Measurements from ENCODE around the gene ADTRP.

ADTRP gene

GRCh38 chr6:11718031-11718430 is 60.6 kb downstream of the ADTRP start:
- H3K4me3 ChIP-seq (ENCODE audit: low read length): no peak overlapping the region
- TF ChIP-seq, protein P1, sequence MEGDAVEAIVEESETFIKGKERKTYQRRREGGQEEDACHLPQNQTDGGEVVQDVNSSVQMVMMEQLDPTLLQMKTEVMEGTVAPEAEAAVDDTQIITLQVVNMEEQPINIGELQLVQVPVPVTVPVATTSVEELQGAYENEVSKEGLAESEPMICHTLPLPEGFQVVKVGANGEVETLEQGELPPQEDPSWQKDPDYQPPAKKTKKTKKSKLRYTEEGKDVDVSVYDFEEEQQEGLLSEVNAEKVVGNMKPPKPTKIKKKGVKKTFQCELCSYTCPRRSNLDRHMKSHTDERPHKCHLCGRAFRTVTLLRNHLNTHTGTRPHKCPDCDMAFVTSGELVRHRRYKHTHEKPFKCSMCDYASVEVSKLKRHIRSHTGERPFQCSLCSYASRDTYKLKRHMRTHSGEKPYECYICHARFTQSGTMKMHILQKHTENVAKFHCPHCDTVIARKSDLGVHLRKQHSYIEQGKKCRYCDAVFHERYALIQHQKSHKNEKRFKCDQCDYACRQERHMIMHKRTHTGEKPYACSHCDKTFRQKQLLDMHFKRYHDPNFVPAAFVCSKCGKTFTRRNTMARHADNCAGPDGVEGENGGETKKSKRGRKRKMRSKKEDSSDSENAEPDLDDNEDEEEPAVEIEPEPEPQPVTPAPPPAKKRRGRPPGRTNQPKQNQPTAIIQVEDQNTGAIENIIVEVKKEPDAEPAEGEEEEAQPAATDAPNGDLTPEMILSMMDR (conservative IDR thresholded peaks at IDR 0.05; ENCODE audit: low read length): no peak
- DNase-seq (ENCODE audit: low read depth): no peak

DNA sequence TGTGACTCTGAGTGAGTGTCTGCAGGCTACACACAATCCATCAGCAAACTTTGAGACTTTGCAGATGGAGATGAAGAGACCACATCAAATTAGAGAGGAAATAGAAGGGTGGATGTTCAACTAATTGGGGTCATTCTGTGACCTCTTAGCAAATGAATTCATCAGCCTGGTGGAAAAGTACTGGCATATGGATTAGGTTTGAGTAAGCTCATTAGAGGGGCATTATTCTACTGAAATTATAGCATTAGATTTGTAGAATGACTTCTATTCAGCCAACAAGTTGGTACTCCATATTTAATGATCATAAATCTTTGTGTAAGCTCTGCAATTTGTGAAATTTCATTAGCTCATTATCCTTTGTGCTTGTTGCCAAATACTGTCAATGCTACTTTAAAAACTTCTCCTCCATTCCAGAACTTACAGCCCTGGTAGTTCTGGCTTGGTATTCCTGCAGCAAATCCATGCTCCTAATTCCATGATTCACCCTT is 63.8 kb downstream of the ADTRP start:
- no peak for DNase-seq (ENCODE audit: low read depth)
- TF ChIP-seq, protein P1 (conservative IDR thresholded peaks at IDR 0.05; ENCODE audit: low read length): no peak
- H3K4me3 ChIP-seq (ENCODE audit: low read length): no peak overlapping the region

DNA sequence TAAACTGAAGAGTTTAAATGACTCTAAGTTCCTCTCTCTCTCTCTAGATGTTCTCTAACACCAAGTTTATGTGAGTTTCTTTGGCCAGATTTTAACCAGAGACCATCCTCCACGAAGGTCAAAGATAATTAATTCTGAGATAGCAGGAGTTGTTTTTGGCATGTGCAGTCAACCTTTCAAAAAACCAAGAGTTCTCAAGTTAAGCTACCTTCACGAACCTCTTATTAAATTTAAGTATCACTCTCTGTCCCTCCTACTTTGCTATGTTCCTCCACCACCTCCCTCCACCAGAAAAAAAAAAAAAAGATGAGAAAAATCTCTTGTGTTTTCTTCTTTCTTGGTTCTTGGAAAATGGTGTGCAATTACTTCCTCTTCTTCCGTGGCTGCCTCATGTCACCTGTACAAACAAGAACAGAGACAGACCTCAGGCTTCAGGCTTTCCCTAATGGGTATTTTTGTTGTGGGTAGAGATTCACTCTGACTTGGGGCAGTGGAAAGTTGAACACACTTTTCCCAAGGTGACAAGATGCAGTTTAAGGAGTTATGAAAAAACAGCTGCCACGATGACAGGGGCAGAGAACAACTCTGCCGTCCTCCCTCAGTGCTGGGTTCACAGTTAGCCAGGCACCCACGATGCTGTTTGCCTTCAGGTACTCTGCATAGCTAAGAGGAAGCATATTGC is 64.3 kb downstream of the ADTRP start:
- TF ChIP-seq, protein P1 (conservative IDR thresholded peaks at IDR 0.05; ENCODE audit: low read length): no peak
- no peak for DNase-seq (ENCODE audit: low read depth)
- H3K4me3 ChIP-seq (ENCODE audit: low read length): no peak overlapping the region

GRCh38 chr6:11712760-11713159 is 65.8 kb downstream of the ADTRP start:
- H3K4me3 ChIP-seq (ENCODE audit: low read length): no peak overlapping the region
- TF ChIP-seq, protein P1 (conservative IDR thresholded peaks at IDR 0.05; ENCODE audit: low read length): no peak
- DNase-seq (ENCODE audit: low read depth): peak; percentile 76

GRCh38 chr6:11711984-11712711 is 66.5 kb downstream of the ADTRP start:
- TF ChIP-seq, protein P1 (conservative IDR thresholded peaks at IDR 0.05; ENCODE audit: low read length): no peak
- DNase-seq (ENCODE audit: low read depth): no peak
- H3K4me3 ChIP-seq (ENCODE audit: low read length): no peak overlapping the region

DNA sequence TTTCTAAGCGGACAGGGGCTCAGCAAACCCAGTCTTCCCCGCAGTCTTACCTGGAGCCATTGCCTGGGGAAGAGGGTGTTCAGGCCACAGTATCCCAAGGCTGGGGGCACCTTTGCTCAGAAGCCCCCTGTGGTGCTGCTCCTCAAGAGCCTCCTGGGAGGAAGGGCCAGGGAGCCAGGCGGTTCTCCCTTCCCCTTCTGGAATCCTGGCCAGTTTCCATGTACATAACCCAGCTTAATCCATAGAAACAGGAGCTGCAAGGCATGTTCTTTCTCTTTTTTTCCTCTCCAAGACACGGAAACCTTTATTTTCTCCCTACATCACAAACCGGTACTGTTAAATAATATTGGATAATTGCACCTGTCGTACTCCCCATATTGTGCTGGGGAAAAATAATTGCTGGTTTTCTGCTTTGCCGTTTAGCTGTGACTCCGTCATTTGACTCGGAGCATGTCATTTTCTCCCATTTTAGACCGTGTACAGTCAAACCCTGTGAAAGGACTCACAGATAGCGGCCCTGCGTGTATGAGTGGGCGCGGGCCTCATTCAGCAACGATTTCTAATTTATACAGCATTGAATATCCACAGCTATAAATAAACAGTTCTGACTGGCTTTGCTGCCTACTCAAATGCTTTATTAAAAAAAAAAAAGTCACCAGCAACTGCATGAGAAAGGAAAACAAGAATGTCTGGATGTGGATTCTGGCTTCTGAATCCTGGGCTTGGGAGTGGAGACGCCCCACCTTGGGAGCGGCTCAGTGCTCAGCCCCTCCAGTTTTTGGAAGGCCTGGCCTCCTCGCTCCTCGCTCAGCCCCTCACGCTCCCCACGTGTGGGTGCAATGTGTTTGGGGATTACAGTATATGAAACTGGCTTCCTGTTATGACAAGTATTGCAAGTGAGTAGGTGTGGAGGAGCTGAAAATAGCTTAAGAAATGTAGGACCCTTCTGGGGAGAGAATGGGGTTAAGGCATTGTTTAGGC is 67.3 kb downstream of the ADTRP start:
- no peak overlapping the region for H3K4me3 ChIP-seq (ENCODE audit: low read length)
- TF ChIP-seq, protein P1 (conservative IDR thresholded peaks at IDR 0.05; ENCODE audit: low read length): no peak
- peak; percentile 47 for DNase-seq (ENCODE audit: low read depth)
